Adrenal gland (tissue), 5 donors: ENCODE measurements around the gene TPI1.

Source experiments
- CTCF ChIP-seq, 6 experiments: fragments of 450-650 bp in 4 of 6; fragments of 200-600 bp in 2 of 6; sonication (generic) in 1 of 6; IDR thresholded peaks; 1 replicate in 5 of 6; 2 replicates in 1 of 6; pipeline versions ENCODE4 v1.5.1 to v1.8.0; 2016 to 2021; ENCODE audit warnings: antibody characterized with exemption in 6 of 6, mild to moderate bottlenecking in 2 of 6, moderate library complexity in 1 of 6
- POLR2A ChIP-seq, 2 donors: fragments of 450-650 bp; IDR thresholded peaks; one replicate each; pipeline ENCODE4 v1.6.1; 2017; ENCODE audit warnings: antibody characterized with exemption in 2 of 2, mild to moderate bottlenecking in 2 of 2, moderate library complexity in 1 of 2
- donor health status: DM: no; HTN: no; CAD: no.

GRCh38 chr12:6840330-6840729 lies 27.0 kb upstream of the TPI1 start:
- TF ChIP-seq CTCF (IDR thresholded peaks at IDR 0.05) (no peak), POLR2A (IDR thresholded peaks at IDR 0.05) (no peak)
